ENCODE measurements around the gene LHPP.
"Not testable (repeated sequence)": the region's sequence is repeated elsewhere in the genome, so short reads cannot be mapped to it uniquely, and the experiment has no call there.

The LHPP gene

GRCh38 chr10:124608093-124608721, 146.6 kb downstream of the LHPP start:
- no peak for ATAC-seq
- H3K27me3 Mint-ChIP-seq = no peaks in the 10 kb centered on the region
- H3K4me3 Mint-ChIP-seq = no peak overlapping the region
- H3K36me3 Mint-ChIP-seq (ENCODE audit: low read depth) = no peaks in the 10 kb centered on the region
- H3K9me3 Mint-ChIP-seq = no peaks in the 10 kb centered on the region
- peaks cover 21% of the 10 kb centered on the region for H3K4me1 Mint-ChIP-seq
- no peak for DNase-seq
- H3K27ac Mint-ChIP-seq = no peak overlapping the region

GRCh38 chr10:124609698-124610097, 148.1 kb downstream of the LHPP start:
- H3K4me1 Mint-ChIP-seq = peaks cover 35% of the 10 kb centered on the region
- no peaks in the 10 kb centered on the region for H3K27me3 Mint-ChIP-seq
- H3K36me3 Mint-ChIP-seq (ENCODE audit: low read depth) = no peaks in the 10 kb centered on the region
- H3K9me3 Mint-ChIP-seq = no peaks in the 10 kb centered on the region
- H3K4me3 Mint-ChIP-seq = no peak overlapping the region
- ATAC-seq (no peak), DNase-seq (no peak)
- H3K27ac Mint-ChIP-seq = no peak overlapping the region

- ATAC-seq; H3K4me3 Mint-ChIP-seq; H3K27ac Mint-ChIP-seq; H3K36me3 Mint-ChIP-seq (ENCODE audit: low read depth); H3K9me3 Mint-ChIP-seq; DNase-seq; H3K27me3 Mint-ChIP-seq: not testable (repeated sequence)
- H3K4me1 Mint-ChIP-seq = peaks cover 40% of the 10 kb centered on the region
Measured at GRCh38 chr10:124610186-124610585, 148.6 kb downstream of the LHPP start.

GRCh38 chr10:124610851-124611250, 149.2 kb downstream of the LHPP start:
- not testable (repeated sequence) for H3K4me3 Mint-ChIP-seq; H3K36me3 Mint-ChIP-seq (ENCODE audit: low read depth); DNase-seq; H3K27ac Mint-ChIP-seq; ATAC-seq; H3K27me3 Mint-ChIP-seq; H3K9me3 Mint-ChIP-seq
- H3K4me1 Mint-ChIP-seq = peaks cover 44% of the 10 kb centered on the region

- ATAC-seq (no peak), DNase-seq (peak; percentile 42)
- Mint-ChIP-seq H3K36me3 (ENCODE audit: low read depth) (no peaks in the 10 kb centered on the region), H3K4me3 (no peak overlapping the region), H3K27ac (peak overlapping the region; percentile 35), H3K9me3 (no peaks in the 10 kb centered on the region), H3K4me1 (peaks cover 49% of the 10 kb centered on the region), H3K27me3 (no peaks in the 10 kb centered on the region)
Measured at GRCh38 chr10:124611738-124612137, 150.1 kb downstream of the LHPP start.

GRCh38 chr10:124612611-124613498, 151.2 kb downstream of the LHPP start:
- Mint-ChIP-seq H3K27ac (no peak overlapping the region), H3K4me1 (peaks cover 50% of the 10 kb centered on the region), H3K4me3 (no peak overlapping the region)

GRCh38 chr10:124614003-124614659, 152.5 kb downstream of the LHPP start:
- Mint-ChIP-seq H3K9me3 (no peaks in the 10 kb centered on the region), H3K4me1 (peaks cover 58% of the 10 kb centered on the region), H3K4me3 (peak overlapping the region; percentile 14), H3K27ac (peak overlapping the region; percentile 54), H3K36me3 (ENCODE audit: low read depth) (no peaks in the 10 kb centered on the region), H3K27me3 (no peaks in the 10 kb centered on the region)
- DNase-seq = peak; percentile 73
- peak; percentile 55 for ATAC-seq

More at GRCh38 chr10:124612611-124613498, 151.2 kb downstream of the LHPP start:
- Mint-ChIP-seq H3K36me3 (ENCODE audit: low read depth) (no peaks in the 10 kb centered on the region), H3K27me3 (no peaks in the 10 kb centered on the region), H3K9me3 (no peaks in the 10 kb centered on the region)
- DNase-seq (peak; percentile 34), ATAC-seq (peak; percentile 8)

GRCh38 chr10:124615259-124615658, 153.6 kb downstream of the LHPP start:
- H3K4me1 Mint-ChIP-seq = peaks cover 64% of the 10 kb centered on the region

GRCh38 chr10:124616040-124616835, 154.6 kb downstream of the LHPP start:
- Mint-ChIP-seq H3K4me3 (no peak overlapping the region), H3K9me3 (no peaks in the 10 kb centered on the region), H3K4me1 (peaks cover 66% of the 10 kb centered on the region), H3K27me3 (no peaks in the 10 kb centered on the region), H3K36me3 (ENCODE audit: low read depth) (no peaks in the 10 kb centered on the region), H3K27ac (no peak overlapping the region)
- DNase-seq (no peak), ATAC-seq (no peak)

More at GRCh38 chr10:124615259-124615658, 153.6 kb downstream of the LHPP start:
- H3K27ac Mint-ChIP-seq = no peak overlapping the region
- DNase-seq = no peak
- no peaks in the 10 kb centered on the region for H3K36me3 Mint-ChIP-seq (ENCODE audit: low read depth)
- no peak overlapping the region for H3K4me3 Mint-ChIP-seq
- no peaks in the 10 kb centered on the region for H3K27me3 Mint-ChIP-seq
- H3K9me3 Mint-ChIP-seq = no peaks in the 10 kb centered on the region
- ATAC-seq = no peak

- Mint-ChIP-seq H3K9me3 (no peaks in the 10 kb centered on the region), H3K27me3 (no peaks in the 10 kb centered on the region), H3K36me3 (ENCODE audit: low read depth) (no peaks in the 10 kb centered on the region), H3K4me1 (peaks cover 65% of the 10 kb centered on the region), H3K4me3 (no peak overlapping the region), H3K27ac (no peak overlapping the region)
- ATAC-seq (no peak), DNase-seq (no peak)
Measured at GRCh38 chr10:124616836-124617130, 155.2 kb downstream of the LHPP start.

- Mint-ChIP-seq H3K9me3 (no peaks in the 10 kb centered on the region), H3K27me3 (no peaks in the 10 kb centered on the region), H3K36me3 (ENCODE audit: low read depth) (peaks cover 4% of the 10 kb centered on the region), H3K4me3 (peak overlapping the region; percentile 11), H3K27ac (no peak overlapping the region), H3K4me1 (peaks cover 57% of the 10 kb centered on the region)
- DNase-seq (no peak), ATAC-seq (no peak)
Measured at GRCh38 chr10:124618470-124619073, 156.9 kb downstream of the LHPP start.

GRCh38 chr10:124619195-124619594, 157.6 kb downstream of the LHPP start:
- Mint-ChIP-seq H3K9me3 (no peaks in the 10 kb centered on the region), H3K36me3 (ENCODE audit: low read depth) (peaks cover 4% of the 10 kb centered on the region), H3K27ac (no peak overlapping the region), H3K27me3 (no peaks in the 10 kb centered on the region), H3K4me1 (peaks cover 53% of the 10 kb centered on the region), H3K4me3 (peak overlapping the region; percentile 11)
- ATAC-seq = no peak
- DNase-seq = no peak

- Mint-ChIP-seq H3K9me3 (no peaks in the 10 kb centered on the region), H3K27ac (no peak overlapping the region), H3K36me3 (ENCODE audit: low read depth) (peaks cover 4% of the 10 kb centered on the region), H3K4me3 (no peak overlapping the region), H3K4me1 (peaks cover 50% of the 10 kb centered on the region), H3K27me3 (peaks cover under 1% of the 10 kb centered on the region)
- no peak for DNase-seq
- ATAC-seq = no peak
Measured at GRCh38 chr10:124619802-124620490, 158.3 kb downstream of the LHPP start.

Measured in activated naive CD8-positive, alpha-beta T cell treated with anti-CD3 and anti-CD28 coated beads, Interleukin-2, amount 50 U/mL, for 24 hours (primary cell).